PC-9 (cell line): ENCODE measurements around the gene FAM241B.

Source experiments
- EZH2 ChIP-seq: fragments of 200-600 bp; sonication (generic); IDR thresholded peaks from 2 replicates; pipeline ENCODE4 v1.8.0; 2017; ENCODE audit warnings: antibody characterized with exemption, low read depth
- TF ChIP-seq, protein P1 (sequence below): fragments of 200-600 bp; sonication (generic); conservative IDR thresholded peaks from 2 replicates; pipeline ENCODE4 v1.6.1; 2017; ENCODE audit warnings: mixed run types, antibody characterized with exemption, mild to moderate bottlenecking, moderate library complexity

DNA sequence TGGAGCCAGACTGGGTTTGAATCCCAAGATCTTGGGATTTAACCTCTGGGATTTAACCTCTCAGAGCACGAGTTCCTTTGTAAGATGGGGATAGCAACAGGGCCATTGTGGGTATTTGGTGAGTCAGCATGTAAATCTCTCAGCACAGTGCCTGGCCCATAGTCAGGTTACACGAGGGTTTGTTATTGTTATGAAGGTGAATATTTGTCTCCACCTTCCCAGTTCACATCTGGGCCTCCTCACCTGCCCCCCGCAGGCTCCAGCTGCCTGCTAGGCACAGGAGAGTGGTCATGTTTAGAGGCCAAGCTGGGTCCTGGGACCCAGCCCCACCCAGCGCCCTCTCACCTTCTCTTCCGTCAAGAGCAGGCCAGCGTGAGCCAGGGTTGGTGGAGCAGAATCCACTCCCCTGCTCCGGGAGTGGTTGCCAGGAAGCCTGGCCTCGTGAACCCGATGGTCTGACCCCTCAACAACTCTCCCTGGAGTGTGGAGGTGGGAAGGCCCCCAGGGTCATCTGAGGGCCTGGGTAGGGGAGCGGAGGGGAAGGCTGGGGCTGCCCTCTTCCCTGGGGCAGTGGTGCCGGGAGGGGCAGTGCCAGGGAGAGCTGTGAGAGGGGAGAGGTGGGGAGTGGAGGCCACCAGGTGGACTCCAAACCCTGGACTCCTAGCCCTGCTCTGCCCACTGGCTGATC lies 26.0 kb downstream of the FAM241B start:
- TF ChIP-seq, protein P1, sequence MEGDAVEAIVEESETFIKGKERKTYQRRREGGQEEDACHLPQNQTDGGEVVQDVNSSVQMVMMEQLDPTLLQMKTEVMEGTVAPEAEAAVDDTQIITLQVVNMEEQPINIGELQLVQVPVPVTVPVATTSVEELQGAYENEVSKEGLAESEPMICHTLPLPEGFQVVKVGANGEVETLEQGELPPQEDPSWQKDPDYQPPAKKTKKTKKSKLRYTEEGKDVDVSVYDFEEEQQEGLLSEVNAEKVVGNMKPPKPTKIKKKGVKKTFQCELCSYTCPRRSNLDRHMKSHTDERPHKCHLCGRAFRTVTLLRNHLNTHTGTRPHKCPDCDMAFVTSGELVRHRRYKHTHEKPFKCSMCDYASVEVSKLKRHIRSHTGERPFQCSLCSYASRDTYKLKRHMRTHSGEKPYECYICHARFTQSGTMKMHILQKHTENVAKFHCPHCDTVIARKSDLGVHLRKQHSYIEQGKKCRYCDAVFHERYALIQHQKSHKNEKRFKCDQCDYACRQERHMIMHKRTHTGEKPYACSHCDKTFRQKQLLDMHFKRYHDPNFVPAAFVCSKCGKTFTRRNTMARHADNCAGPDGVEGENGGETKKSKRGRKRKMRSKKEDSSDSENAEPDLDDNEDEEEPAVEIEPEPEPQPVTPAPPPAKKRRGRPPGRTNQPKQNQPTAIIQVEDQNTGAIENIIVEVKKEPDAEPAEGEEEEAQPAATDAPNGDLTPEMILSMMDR, result no peak
- TF ChIP-seq EZH2, result no peak
